Measurements from ENCODE around the gene MORN4. TPM values are rescaled to one million over a fixed set of nuclear protein-coding genes. Genes with fewer than 3 reads are reported as not detected.
"Not testable (repeated sequence)": the region's sequence is repeated elsewhere in the genome, so short reads cannot be mapped to it uniquely, and the experiment has no call there.

Gene MORN4
- total RNA-seq, result 1 to 10 TPM; 1.1 to 6.0 TPM

DNA sequence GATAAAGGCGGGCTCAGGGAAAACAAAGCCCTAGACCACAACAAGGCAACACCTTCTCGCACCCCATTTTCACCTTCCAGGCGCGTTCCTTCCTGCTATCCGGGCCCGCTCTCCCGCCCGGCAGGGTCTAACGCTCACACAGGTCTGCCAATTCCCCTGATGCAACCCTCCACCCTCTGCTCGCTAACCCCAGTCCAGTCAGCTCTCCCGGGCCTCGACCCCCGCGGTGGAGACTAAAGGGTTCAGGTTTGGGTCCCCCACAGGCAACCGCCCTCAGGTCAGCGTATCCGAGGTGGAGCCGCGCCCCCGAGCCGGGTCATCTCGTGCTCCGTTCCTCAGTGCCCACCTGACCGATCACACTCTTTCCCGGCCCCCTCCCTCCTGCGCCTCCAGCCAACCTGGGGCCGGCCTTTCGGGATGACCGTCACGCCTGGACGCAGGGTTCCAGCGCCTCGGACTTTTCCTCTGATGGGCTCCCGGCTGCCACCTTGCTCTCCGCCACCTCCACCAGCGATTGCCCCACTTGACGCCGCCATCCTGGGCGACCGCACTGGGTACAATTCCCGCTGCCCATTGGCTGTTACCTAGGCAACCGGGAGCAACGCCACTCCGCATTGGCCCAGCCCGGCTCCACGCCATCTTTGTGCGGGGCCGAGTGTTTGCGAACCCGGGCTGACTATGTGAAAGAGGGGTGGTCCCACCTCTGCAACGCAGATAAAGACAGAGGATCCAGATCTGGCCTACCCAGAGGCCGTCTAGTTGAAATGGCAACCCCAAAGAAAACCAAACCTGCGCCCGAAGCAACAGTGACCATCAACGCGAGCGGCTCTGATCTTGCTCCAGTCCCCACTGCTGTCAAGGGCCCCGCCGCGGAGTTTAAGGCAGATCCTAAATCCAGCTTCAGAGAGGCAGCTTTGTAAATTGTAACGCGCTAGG, at the start of gene MORN4:
Gene MORN4, minus strand, starts transcription at position 552 of the 936 bp plus-strand sequence. CDS start 13,847 bp downstream, outside the sequence.
- H3K27ac Mint-ChIP-seq, result peak within 1 kb of the TSS; percentile 87 to 96
- ATAC-seq, result peak; percentile 99
- H3K9me3 Mint-ChIP-seq, result no peaks in the 10 kb centered on the region
- peak; percentile 89 to 95 for DNase-seq (ENCODE audit: low spot score in 2 of 2)
- H3K36me3 Mint-ChIP-seq, result peaks cover 6% of the 10 kb centered on the region in 2 donors

GRCh38 chr10:97682042-97682441, 48.7 kb upstream of the MORN4 start:
- DNase-seq (ENCODE audit: low spot score in 2 of 2) (no peak), ATAC-seq (no peak)
- Mint-ChIP-seq H3K9me3 (no peaks in the 10 kb centered on the region), H3K27ac (no peak overlapping the region), H3K36me3 (no peaks in the 10 kb centered on the region)

GRCh38 chr10:97679594-97679993, 46.3 kb upstream of the MORN4 start:
- ATAC-seq, result no peak
- DNase-seq (ENCODE audit: low spot score in 2 of 2), result no peak
- peak overlapping the region in 1 of 2 donors; percentile 1 for H3K27ac Mint-ChIP-seq
- H3K9me3 Mint-ChIP-seq, result no peaks in the 10 kb centered on the region
- H3K36me3 Mint-ChIP-seq, result no peaks in the 10 kb centered on the region

DNA sequence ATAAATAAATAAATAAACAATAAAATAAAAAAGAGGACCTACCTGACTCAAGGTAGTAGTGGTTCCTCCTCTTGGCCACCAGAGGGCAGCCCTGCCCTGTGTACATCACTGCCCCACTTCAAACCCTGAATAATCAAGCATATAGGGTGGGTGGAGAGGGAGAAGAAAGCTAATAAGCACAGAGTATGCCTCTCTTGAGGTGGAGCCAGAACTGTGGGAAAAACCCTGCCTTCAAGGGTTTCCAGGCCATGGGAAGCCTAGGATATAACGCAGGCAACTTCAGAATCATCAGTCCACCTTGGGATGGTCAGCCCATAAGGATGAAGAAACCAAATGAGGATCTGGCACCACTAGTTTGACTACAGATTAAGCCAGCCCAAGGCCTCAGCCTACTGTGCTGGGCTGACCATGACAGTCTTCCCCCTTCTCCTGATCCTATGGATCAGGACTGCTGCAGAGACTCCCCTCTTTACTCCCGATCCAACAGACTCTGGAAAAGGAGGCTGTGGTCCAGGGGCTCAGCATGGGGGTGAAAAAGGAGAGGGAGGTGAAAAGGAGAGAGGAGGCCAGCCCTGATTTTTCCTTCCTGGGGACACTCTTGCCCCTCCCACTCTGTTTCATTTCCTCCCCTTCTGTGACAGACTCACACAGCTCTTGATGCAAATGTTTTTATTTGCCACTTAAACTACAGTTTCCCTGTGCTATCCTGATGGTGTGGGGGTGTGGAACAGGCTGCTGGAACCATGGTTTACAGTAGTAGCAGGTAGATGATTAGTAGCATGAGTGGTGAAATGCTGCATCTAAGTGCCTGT, 43.7 kb upstream of the MORN4 start:
- H3K9me3 Mint-ChIP-seq, result no peaks in the 10 kb centered on the region
- no peak overlapping the region for H3K27ac Mint-ChIP-seq
- no peaks in the 10 kb centered on the region for H3K36me3 Mint-ChIP-seq
- DNase-seq (ENCODE audit: low spot score in 2 of 2) (peak in 1 of 2 donors; percentile 33), ATAC-seq (peak; percentile 58 to 74)

- ATAC-seq (no peak), DNase-seq (ENCODE audit: low spot score in 2 of 2) (no peak)
- Mint-ChIP-seq H3K27ac (no peak overlapping the region), H3K9me3 (no peaks in the 10 kb centered on the region), H3K36me3 (no peaks in the 10 kb centered on the region)
Measured at GRCh38 chr10:97675222-97675621, 41.9 kb upstream of the MORN4 start.

DNA sequence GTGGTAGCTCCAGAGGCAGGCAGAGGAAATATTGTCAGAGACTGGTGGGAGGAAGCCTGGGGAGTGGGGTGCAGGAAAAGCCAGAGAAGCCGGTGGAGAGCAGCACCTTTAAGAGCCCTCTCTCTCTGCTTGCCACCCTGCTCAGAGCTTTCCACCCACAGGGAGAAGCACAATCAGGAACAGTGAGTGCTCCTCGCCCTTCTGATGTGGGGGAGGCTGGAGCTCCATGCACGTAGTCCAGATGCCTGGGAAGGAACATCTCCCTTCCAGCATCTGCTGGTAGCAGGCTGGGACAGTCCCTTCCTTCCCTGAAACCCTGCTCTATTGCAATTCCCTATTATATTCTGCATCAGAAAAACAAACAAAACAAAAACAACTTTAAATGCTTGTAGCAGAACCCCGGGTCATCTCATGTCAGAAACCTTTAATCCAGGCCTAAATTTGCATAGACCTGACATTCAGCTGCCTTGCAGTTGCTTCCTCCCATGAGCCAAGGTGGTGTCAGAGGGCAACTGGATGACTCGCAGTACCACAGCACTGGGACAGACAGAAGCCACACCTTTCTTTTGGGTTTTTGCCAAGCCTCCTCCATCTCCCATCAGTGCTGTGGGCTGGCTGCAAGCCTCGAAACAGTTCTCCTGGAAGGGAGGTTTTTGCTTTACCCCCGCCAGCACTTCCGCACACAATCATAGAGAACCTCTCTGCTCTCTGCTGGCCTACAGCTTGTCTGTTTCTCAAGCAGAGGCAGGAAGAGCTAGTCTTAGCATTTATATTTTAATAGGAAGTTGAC, 40.6 kb upstream of the MORN4 start:
- no peaks in the 10 kb centered on the region for H3K36me3 Mint-ChIP-seq
- H3K27ac Mint-ChIP-seq, result peak overlapping the region in 1 of 2 donors; percentile 50
- H3K9me3 Mint-ChIP-seq, result no peaks in the 10 kb centered on the region
- ATAC-seq (peak; percentile 80 to 90), DNase-seq (ENCODE audit: low spot score in 2 of 2) (peak in 1 of 2 donors; percentile 22)

DNA sequence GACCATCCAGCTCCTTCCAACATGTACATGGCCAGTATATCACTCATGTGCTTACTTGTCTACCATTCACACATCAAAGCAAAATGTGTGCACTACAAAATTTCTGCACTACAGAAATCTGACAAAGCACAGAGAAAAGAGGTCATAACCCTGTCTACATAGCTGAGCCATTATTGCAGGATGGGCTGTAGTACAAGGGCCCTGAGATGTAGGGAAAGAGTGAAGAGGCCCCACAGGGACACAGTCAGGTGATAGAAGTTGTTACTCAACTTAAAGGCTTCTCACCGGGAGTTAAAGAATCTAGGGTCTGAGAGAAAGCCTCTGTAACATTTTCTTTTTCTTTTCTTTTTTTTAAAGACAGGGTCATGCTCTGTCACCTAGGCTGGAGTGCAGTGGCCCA, 36.3 kb upstream of the MORN4 start:
- no peak for ATAC-seq
- Mint-ChIP-seq H3K36me3 (peaks cover 0 to 6% of the 10 kb centered on the region in 2 donors), H3K9me3 (no peaks in the 10 kb centered on the region), H3K27ac (no peak overlapping the region)
- DNase-seq (ENCODE audit: low spot score in 2 of 2), result no peak

- DNase-seq (ENCODE audit: low spot score in 2 of 2) (no peak), ATAC-seq (no peak)
- peaks cover 0 to 12% of the 10 kb centered on the region in 2 donors for H3K36me3 Mint-ChIP-seq
- H3K9me3 Mint-ChIP-seq, result no peaks in the 10 kb centered on the region
- H3K27ac Mint-ChIP-seq, result no peak overlapping the region
Measured at GRCh38 chr10:97667463-97667862, 34.2 kb upstream of the MORN4 start.

- no peak overlapping the region for H3K27ac Mint-ChIP-seq
- no peak for ATAC-seq
- H3K36me3 Mint-ChIP-seq, result peaks cover 0 to 12% of the 10 kb centered on the region in 2 donors
- DNase-seq (ENCODE audit: low spot score in 2 of 2), result no peak
- H3K9me3 Mint-ChIP-seq, result no peaks in the 10 kb centered on the region
Measured at GRCh38 chr10:97666992-97667391, 33.7 kb upstream of the MORN4 start.

GRCh38 chr10:97664282-97664850, 31.1 kb upstream of the MORN4 start:
- DNase-seq (ENCODE audit: low spot score in 2 of 2), result no peak
- Mint-ChIP-seq H3K9me3 (no peaks in the 10 kb centered on the region), H3K27ac (no peak overlapping the region), H3K36me3 (peaks cover 0 to 12% of the 10 kb centered on the region in 2 donors)
- ATAC-seq, result no peak

DNA sequence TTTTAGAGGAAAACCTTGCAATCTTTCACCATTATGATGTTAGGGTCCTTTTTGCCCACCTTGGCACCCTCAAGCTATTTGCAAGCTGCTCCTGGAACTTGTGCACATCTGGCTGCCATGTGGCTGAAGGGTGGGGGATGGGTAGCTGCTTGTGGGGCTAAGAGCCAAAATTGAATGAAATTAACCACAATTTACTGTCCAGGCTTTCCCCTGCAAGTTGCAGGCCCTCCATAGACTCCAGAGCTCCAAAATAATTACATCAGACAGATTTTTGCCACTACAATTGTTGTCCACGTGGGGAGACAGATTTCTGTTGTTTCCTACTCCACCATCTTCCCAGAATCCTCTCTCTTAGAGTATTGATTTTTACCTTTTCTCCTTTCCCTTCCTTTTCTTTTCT, 26.3 kb upstream of the MORN4 start:
- H3K36me3 Mint-ChIP-seq, result peaks cover 0 to 11% of the 10 kb centered on the region in 2 donors
- H3K27ac Mint-ChIP-seq, result no peak overlapping the region
- no peak for ATAC-seq

DNA sequence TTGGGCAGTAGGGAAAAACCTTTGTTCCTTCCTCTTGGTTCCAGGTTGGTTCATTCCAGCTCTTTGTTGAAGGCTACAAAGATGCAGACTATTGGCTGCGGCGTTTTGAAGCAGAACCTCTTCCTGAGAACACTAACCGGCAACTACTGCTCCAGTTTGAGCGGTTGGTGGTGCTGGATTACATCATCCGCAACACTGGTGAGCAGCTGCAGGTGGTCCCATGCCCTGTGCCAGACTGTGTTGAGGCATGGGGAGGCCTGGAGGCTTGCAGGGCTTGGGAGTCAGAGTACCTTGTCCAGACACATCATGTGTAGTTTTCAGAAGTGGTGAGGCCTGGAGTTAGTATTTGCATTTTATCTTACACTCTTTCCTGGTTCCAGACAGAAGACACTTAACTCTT, 23.5 kb upstream of the MORN4 start:
- H3K9me3 Mint-ChIP-seq, result no peaks in the 10 kb centered on the region
- H3K36me3 Mint-ChIP-seq, result peaks cover 5 to 6% of the 10 kb centered on the region in 2 donors
- H3K27ac Mint-ChIP-seq, result peak overlapping the region; percentile 10
- DNase-seq (ENCODE audit: low spot score in 2 of 2) (no peak), ATAC-seq (no peak)

More for the DNA sequence above, 26.3 kb upstream of the MORN4 start:
- no peak for DNase-seq (ENCODE audit: low spot score in 2 of 2)
- no peaks in the 10 kb centered on the region for H3K9me3 Mint-ChIP-seq

GRCh38 chr10:97651773-97652172, 18.5 kb upstream of the MORN4 start:
- Mint-ChIP-seq H3K27ac (no peak overlapping the region), H3K9me3 (no peaks in the 10 kb centered on the region), H3K36me3 (peaks cover 2 to 6% of the 10 kb centered on the region in 2 donors)
- ATAC-seq (no peak), DNase-seq (ENCODE audit: low spot score in 2 of 2) (no peak)

DNA sequence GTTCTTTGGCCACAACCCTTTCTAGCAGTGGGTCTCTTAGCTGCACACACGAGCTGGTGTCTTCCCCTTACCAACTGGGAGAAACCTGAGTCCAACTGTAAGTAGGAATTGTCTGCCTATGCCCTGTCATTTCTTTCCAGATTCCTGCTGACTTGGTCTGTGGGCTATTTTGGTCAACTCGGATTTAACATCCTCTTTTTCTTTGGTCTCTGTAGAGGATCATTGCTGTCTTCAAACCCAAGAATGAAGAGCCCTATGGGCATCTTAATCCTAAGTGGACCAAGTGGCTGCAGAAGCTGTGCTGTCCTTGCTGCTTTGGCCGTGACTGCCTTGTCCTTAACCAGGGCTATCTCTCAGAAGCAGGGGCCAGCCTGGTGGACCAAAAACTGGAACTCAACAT, 17.4 kb upstream of the MORN4 start:
- H3K36me3 Mint-ChIP-seq, result peaks cover 0 to 6% of the 10 kb centered on the region in 2 donors
- ATAC-seq (no peak), DNase-seq (ENCODE audit: low spot score in 2 of 2) (no peak)
- H3K9me3 Mint-ChIP-seq, result no peaks in the 10 kb centered on the region
- H3K27ac Mint-ChIP-seq, result no peak overlapping the region

DNA sequence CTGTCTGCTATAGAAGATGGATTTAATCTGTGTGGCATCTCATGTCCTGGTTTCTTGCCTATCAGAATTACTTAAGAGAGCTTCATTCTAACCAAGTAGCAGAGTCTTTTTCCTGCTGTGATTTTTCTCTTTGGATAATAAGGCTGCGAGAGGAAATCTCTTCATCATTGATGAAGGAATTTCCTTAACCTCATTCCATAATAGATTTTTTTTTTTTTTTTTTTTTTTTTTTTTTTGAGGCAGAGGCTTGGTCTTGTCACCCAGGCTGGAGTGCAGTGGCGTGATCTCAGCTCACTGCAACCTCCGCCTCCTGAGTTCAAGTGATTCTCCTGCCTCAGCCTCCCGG, 16.1 kb upstream of the MORN4 start:
- not testable (repeated sequence) for H3K9me3 Mint-ChIP-seq; ATAC-seq; DNase-seq (ENCODE audit: low spot score in 2 of 2); H3K36me3 Mint-ChIP-seq
- H3K27ac Mint-ChIP-seq, result peak overlapping the region in 1 of 2 donors; percentile 57
